ENCODE results near the gene CCDC71L. TPM values are rescaled to one million over a fixed set of nuclear protein-coding genes. Genes with fewer than 3 reads are reported as not detected.

Gene CCDC71L
- total and polyA plus RNA-seq, 2 of the 4 experiments (the other 2 are of a cell fraction) = 19.7 to 20.6 TPM

- Histone ChIP-seq H3K9me1 (ENCODE audit: insufficient read depth, low read length) (peaks cover 4% of the 10 kb centered on the region; the same call in 1 of the 2 replicates), H3K4ac (ENCODE audit: low read depth, low read length) (peak overlapping the region; percentile 74), H2BK15ac (ENCODE audit: low read depth, low read length) (peak overlapping the region; percentile 90; the same call in 2 of the 3 replicates), H4K8ac (ENCODE audit: low read depth in 2 of 2, low read length in 2 of 2) (peak overlapping the region; percentile 39 to 56), H3K23ac (ENCODE audit: low read depth, low read length) (peak overlapping the region; percentile 62; the same call in 1 of the 2 replicates), H2BK5ac (ENCODE audit: low read depth, low read length, poor library complexity, severe bottlenecking) (peak overlapping the region; percentile 84), H2BK120ac (ENCODE audit: low read depth, low read length) (peak overlapping the region; percentile 88), H3K9me3 (ENCODE audit: control insufficient read depth, insufficient read depth, low read length) (peaks cover 6% of the 10 kb centered on the region), H3K36me3 (ENCODE audit: control insufficient read depth, insufficient read depth, low read length) (no peaks in the 10 kb centered on the region), H3K4me1 (ENCODE audit: control insufficient read depth, insufficient read depth, low read length) (peaks cover 22% of the 10 kb centered on the region), H3K4me2 (ENCODE audit: low read depth, low read length) (no peak overlapping the region), H3K27me3 (ENCODE audit: control insufficient read depth, insufficient read depth, low read length) (no peaks in the 10 kb centered on the region), H3K9ac (ENCODE audit: low read depth, low read length) (no peak overlapping the region), H4K20me1 (ENCODE audit: insufficient read depth, low read length) (no peaks in the 10 kb centered on the region), H3K14ac (replicated peaks; ENCODE audit: low read depth, low read length) (peak overlapping the region; percentile 81), H2AK5ac (ENCODE audit: low read depth, low read length) (peak overlapping the region; percentile 48), H4K91ac (ENCODE audit: insufficient read depth, low read depth, low read length) (peak overlapping the region; percentile 76), H2BK20ac (ENCODE audit: low read depth, low read length) (peak overlapping the region; percentile 57), H3K79me1 (ENCODE audit: low read depth in 1 of 2, low read length in 2 of 2) (peaks cover 0 to 4% of the 10 kb centered on the region in 2 experiments; a peak in 2 of 4 replicates), H3K18ac (ENCODE audit: low read depth, low read length) (peak overlapping the region; percentile 67), H3K4me3 (ENCODE audit: insufficient read depth, low read depth, low read length) (no peak overlapping the region), H4K5ac (ENCODE audit: low read depth, low read length) (peak overlapping the region; percentile 34), H2AFZ (replicated peaks; ENCODE audit: low read length, poor library complexity) (no peak overlapping the region), H3K56ac (ENCODE audit: extremely low read depth, insufficient read depth, low read length) (no peak overlapping the region; the same call in 1 of the 2 replicates), H3K27ac (ENCODE audit: insufficient read depth, low read length) (peak overlapping the region; percentile 72; the same call in 1 of the 2 replicates), H2AK9ac (replicated peaks; ENCODE audit: low read depth, low read length, poor library complexity) (no peak overlapping the region)
- intact Hi-C loops (cut with micrococcal nuclease) = loop anchor here (5.0 kb wide), 1 partner anchor 38 kb away; no protein-coding TSS in a partner anchor
- WGBS, 2 experiments (ENCODE audit: extremely low coverage in 2 of 2, insufficient read length in 1 of 2) = no CpG with 5 or more reads among the region's 2 CpGs
- ChIA-PET POLR2A (ENCODE audit: unreplicated experiment) (no interaction called here), CTCF (no interaction called here)
- in situ Hi-C loops (cut with MboI; ENCODE audit: low sequenced_read_pairs) = no loop called here
- no TSS peak for BruUV-seq (replicated peaks)
- dilution Hi-C loops (cut with HindIII; ENCODE audit: low sequenced_read_pairs, unreplicated experiment) = no loop called here
- DNase-seq (no peak), ATAC-seq (ENCODE audit: low read depth) (no peak)
- TF ChIP-seq MXI1 (IDR thresholded peaks at IDR 0.05; ENCODE audit: borderline replicate concordance, low read depth, low read length) = no peak
- TF ChIP-seq ELK1 (IDR thresholded peaks at IDR 0.05; ENCODE audit: borderline replicate concordance, low read depth, low read length) = no peak
- no peak for TF ChIP-seq BHLHE40 (IDR thresholded peaks at IDR 0.05; ENCODE audit: low read depth, low read length)
- TF ChIP-seq MAZ (IDR thresholded peaks at IDR 0.05; ENCODE audit: borderline replicate concordance, low read depth, low read length) = no peak
- TF ChIP-seq RAD21 (IDR thresholded peaks at IDR 0.05; ENCODE audit: low read length) = no peak
- no peak for TF ChIP-seq CEBPB (IDR thresholded peaks at IDR 0.05; ENCODE audit: low read depth, low read length)
- TF ChIP-seq USF2 (IDR thresholded peaks at IDR 0.05; ENCODE audit: low read depth, low read length) = no peak
- TF ChIP-seq FOS (IDR thresholded peaks at IDR 0.05; ENCODE audit: low read depth, low read length) = no peak
- TF ChIP-seq RCOR1 (IDR thresholded peaks at IDR 0.05; ENCODE audit: insufficient replicate concordance, low read length) = no peak
- no peak for TF ChIP-seq NFE2L2 (IDR thresholded peaks at IDR 0.05; ENCODE audit: low read depth, low read length)
- no peak for TF ChIP-seq MAFK (IDR thresholded peaks at IDR 0.05; ENCODE audit: low read depth, low read length)
- TF ChIP-seq CTCF (conservative IDR thresholded peaks at IDR 0.05; ENCODE audit: low read depth, low read length) = no peak
- no peak for TF ChIP-seq SMC3 (IDR thresholded peaks at IDR 0.05; ENCODE audit: low read depth, low read length)
Observed at GRCh38 chr7:106614751-106615150, 46.2 kb downstream of the CCDC71L start.

All from IMR-90 (cell line).